Uterus (tissue), 4 donors: Measurements from ENCODE around the gene FADS1. TPM values are rescaled to one million over a fixed set of nuclear protein-coding genes. Genes with fewer than 3 reads are reported as not detected.
A peak's percentile ranks its signal among the peaks of the same experiment; 100 is the strongest.

Source experiments
- DNase-seq, 2 donors: peaks; one replicate each; pipeline ENCODE4 v3.0.0-alpha.2; 2019 to 2020
- H3K27ac ChIP-seq, 2 donors: fragments of 200-600 bp; sonication (generic); 1 replicate in 1 of 2; 2 replicates in 1 of 2; pipeline ENCODE4 v1.5.1; 2016 to 2018
- H3K27me3 ChIP-seq, 2 donors: fragments of 200-600 bp; sonication (generic); one replicate each; pipeline ENCODE4 v1.5.1; 2018 to 2019; ENCODE audit warnings: control low read depth in 1 of 2
- H3K36me3 ChIP-seq, 2 donors: fragments of 200-600 bp; sonication (generic); one replicate each; pipeline ENCODE4 v1.5.1; 2019; ENCODE audit warnings: control low read depth in 1 of 2
- H3K4me1 ChIP-seq, 2 donors: fragments of 200-600 bp; sonication (generic); one replicate each; pipeline ENCODE4 v1.5.1; 2018 to 2019; ENCODE audit warnings: control low read depth in 1 of 2
- H3K4me3 ChIP-seq, 2 donors: fragments of 200-600 bp; sonication (generic); 1 replicate in 1 of 2; 2 replicates in 1 of 2; pipeline ENCODE4 v1.5.1; 2018 to 2019; ENCODE audit warnings: mild to moderate bottlenecking in 1 of 2
- H3K9me3 ChIP-seq, 2 donors: fragments of 200-600 bp; sonication (generic); one replicate each; pipeline ENCODE4 v1.5.1; 2019; ENCODE audit warnings: control low read depth in 1 of 2
- POLR2A ChIP-seq, 2 donors: fragments of 450-650 bp; IDR thresholded peaks; one replicate each; pipeline ENCODE4 v1.6.1; 2016; ENCODE audit warnings: antibody characterized with exemption in 2 of 2, mild to moderate bottlenecking in 1 of 2, moderate library complexity in 1 of 2
- intact Hi-C: fragments of 100-400 bp; cut with DNase I; formaldehyde crosslinking; loops from one replicate; pipeline ENCODE4 v1.15.1; 2023; ENCODE audit warnings: low total_unique reads
- total RNA-seq, 4 donors: library from RNA; depleted of rRNA in 3 of 4; stranded (reverse); fragments of >200 nt in 3 of 4; gene quantifications; one replicate each; pipeline versions ENCODE4 v1.1.0 to v1.2.4, GENCODE V29; 2014 to 2023
- TF ChIP-seq, protein P1 (sequence below), 4 experiments: fragments of 200-600 bp in 2 of 4; fragments of 450-650 bp in 2 of 4; sonication (generic) in 2 of 4; IDR thresholded peaks; one replicate each; pipeline ENCODE4 v1.5.1; 2016 to 2019; ENCODE audit warnings: antibody characterized with exemption in 4 of 4, mild to moderate bottlenecking in 2 of 4, moderate library complexity in 1 of 4
- donor health status: DM: yes; HTN: yes; CAD: no.

FADS1 gene
- total RNA-seq, 4 donors from 2014 or later: 23.8 to 57.1 (median 38.3) TPM

DNA sequence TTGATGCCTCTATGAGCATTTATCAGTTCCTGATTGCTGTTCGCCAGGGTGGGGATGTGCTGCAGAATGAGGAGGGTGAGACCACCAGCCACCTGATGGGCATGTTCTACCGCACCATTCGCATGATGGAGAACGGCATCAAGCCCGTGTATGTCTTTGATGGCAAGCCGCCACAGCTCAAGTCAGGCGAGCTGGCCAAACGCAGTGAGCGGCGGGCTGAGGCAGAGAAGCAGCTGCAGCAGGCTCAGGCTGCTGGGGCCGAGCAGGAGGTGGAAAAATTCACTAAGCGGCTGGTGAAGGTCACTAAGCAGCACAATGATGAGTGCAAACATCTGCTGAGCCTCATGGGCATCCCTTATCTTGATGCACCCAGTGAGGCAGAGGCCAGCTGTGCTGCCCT, 21.3 kb downstream of the FADS1 start:
- TF ChIP-seq, protein P1, sequence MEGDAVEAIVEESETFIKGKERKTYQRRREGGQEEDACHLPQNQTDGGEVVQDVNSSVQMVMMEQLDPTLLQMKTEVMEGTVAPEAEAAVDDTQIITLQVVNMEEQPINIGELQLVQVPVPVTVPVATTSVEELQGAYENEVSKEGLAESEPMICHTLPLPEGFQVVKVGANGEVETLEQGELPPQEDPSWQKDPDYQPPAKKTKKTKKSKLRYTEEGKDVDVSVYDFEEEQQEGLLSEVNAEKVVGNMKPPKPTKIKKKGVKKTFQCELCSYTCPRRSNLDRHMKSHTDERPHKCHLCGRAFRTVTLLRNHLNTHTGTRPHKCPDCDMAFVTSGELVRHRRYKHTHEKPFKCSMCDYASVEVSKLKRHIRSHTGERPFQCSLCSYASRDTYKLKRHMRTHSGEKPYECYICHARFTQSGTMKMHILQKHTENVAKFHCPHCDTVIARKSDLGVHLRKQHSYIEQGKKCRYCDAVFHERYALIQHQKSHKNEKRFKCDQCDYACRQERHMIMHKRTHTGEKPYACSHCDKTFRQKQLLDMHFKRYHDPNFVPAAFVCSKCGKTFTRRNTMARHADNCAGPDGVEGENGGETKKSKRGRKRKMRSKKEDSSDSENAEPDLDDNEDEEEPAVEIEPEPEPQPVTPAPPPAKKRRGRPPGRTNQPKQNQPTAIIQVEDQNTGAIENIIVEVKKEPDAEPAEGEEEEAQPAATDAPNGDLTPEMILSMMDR (IDR thresholded peaks at IDR 0.05): no peak
- no peak for TF ChIP-seq POLR2A (IDR thresholded peaks at IDR 0.05)
- Histone ChIP-seq H3K4me1 (peaks cover 4 to 5% of the 10 kb centered on the region in 2 donors), H3K4me3 (no peak overlapping the region), H3K27me3 (no peaks in the 10 kb centered on the region), H3K27ac (no peak overlapping the region), H3K9me3 (no peaks in the 10 kb centered on the region), H3K36me3 (no peaks in the 10 kb centered on the region)
- no peak for DNase-seq
- intact Hi-C loops: loop anchor here (10.0 kb wide), 1 partner anchor 99 kb away; the partner anchor contains the start of gene FADS3

DNA sequence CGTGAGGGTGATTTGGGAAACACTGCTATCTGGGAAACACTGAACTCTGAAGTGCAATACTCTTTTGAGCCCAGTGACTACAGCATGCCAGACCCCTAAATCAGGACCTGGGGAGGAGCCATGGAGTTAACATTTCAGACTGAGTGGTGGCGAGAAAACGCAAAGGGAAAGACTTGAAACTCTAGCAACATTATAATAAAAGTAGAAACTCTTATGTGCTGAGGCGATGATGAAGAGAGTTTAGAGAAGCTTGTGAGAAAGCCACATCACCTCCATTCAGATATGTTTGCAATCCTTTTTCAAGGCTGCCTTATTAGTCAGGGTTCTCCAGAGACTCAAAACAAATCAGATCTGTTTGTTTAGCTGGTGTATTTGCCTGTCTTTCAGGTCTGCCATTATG, 22.2 kb downstream of the FADS1 start:
- intact Hi-C loops: loop anchor here (10.0 kb wide), 1 partner anchor 100 kb away; the partner anchor contains the start of gene FADS3
- no peaks in the 10 kb centered on the region for H3K9me3 ChIP-seq
- H3K4me1 ChIP-seq: peaks cover 4 to 5% of the 10 kb centered on the region in 2 donors
- H3K36me3 ChIP-seq: no peaks in the 10 kb centered on the region
- H3K27me3 ChIP-seq: no peaks in the 10 kb centered on the region
- no peak for DNase-seq
- H3K27ac ChIP-seq: no peak overlapping the region
- H3K4me3 ChIP-seq: no peak overlapping the region
- TF ChIP-seq, protein P1 (IDR thresholded peaks at IDR 0.05): no peak
- no peak for TF ChIP-seq POLR2A (IDR thresholded peaks at IDR 0.05)

DNA sequence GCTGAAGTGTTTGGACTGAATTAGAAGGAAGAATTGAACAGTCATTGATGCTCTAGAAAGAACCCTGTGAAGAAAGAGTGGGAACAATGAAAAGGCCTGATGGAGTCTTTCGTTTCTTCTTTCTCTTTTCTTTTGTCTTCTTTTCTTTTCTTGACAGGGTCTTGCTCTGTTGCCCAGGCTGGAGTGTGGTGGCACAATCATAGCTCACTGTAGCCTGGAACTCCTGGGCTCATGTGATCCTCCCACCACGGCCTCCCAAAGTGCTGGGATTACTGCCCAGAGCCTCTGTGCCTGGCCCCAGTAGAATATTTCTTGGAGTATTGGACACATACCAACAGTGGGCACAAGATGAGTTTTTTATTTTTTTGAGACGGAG, 23.0 kb downstream of the FADS1 start:
- TF ChIP-seq POLR2A (IDR thresholded peaks at IDR 0.05): no peak
- TF ChIP-seq, protein P1 (IDR thresholded peaks at IDR 0.05): no peak
- no peaks in the 10 kb centered on the region for H3K27me3 ChIP-seq
- H3K36me3 ChIP-seq: no peaks in the 10 kb centered on the region
- H3K4me1 ChIP-seq: peaks cover 4 to 5% of the 10 kb centered on the region in 2 donors
- no peak for DNase-seq
- no peaks in the 10 kb centered on the region for H3K9me3 ChIP-seq
- no peak overlapping the region for H3K4me3 ChIP-seq
- intact Hi-C loops: loop anchor here (10.0 kb wide), 1 partner anchor 101 kb away; the partner anchor contains the start of gene FADS3
- H3K27ac ChIP-seq: no peak overlapping the region

DNA sequence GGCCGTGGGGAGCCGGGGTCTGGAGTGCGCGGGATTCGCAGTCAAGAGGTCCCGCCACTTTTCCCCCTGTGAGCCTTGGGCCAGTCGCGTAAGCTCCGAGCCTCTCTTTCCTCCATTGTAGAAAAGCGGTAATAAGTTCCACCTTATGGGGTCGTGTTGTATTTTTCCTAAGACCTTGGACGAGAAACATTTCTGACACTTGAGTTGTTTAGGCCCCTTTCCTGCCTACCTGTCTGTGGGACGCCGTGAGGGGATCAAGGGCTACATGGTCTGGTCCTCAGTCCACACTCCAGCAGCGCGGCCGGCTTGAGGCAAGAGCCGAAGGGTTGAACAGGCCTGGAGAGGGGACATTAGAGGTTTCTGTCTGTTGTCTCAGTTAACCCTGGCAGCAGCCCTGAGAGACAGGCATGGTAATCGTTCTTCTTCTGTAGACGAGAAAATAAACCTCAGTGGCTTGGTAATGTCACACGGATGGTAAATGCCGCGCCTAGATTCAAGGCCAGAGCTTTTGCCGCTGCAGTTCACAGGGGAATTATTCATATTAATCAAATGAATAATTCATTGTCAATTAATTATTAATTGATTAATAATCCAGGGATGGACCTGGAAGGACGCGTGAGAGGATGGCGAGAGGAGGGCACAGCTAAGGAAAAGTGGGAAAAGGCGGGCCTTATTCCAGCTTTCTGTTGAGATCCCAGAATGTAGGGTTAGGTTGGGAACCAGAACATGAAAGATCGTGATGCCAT, 23.5 kb downstream of the FADS1 start:
- H3K27ac ChIP-seq: peak overlapping the region; percentile 91 to 98

More for the DNA sequence above, 23.5 kb downstream of the FADS1 start:
- no peak for TF ChIP-seq POLR2A (IDR thresholded peaks at IDR 0.05)
- TF ChIP-seq, protein P1 (IDR thresholded peaks at IDR 0.05): no peak
- H3K4me1 ChIP-seq: peaks cover 4 to 5% of the 10 kb centered on the region in 2 donors
- H3K27me3 ChIP-seq: no peaks in the 10 kb centered on the region
- intact Hi-C loops: loop anchor here (10.0 kb wide), 1 partner anchor 102 kb away; the partner anchor contains the start of gene FADS3
- no peak for DNase-seq
- peak overlapping the region; percentile 66 to 84 for H3K4me3 ChIP-seq
- no peaks in the 10 kb centered on the region for H3K36me3 ChIP-seq
- H3K9me3 ChIP-seq: no peaks in the 10 kb centered on the region
